ENCODE measurements around the gene SIM1.

Gene SIM1

GRCh38 chr6:100472674-100473073 is 8.0 kb upstream of the SIM1 start:
- DNase-seq, result no peak

- no peak for DNase-seq
Measured at GRCh38 chr6:100470422-100471120, 5.8 kb upstream of the SIM1 start.

- no peak for DNase-seq
Measured at GRCh38 chr6:100469101-100469859, 4.6 kb upstream of the SIM1 start.

DNA sequence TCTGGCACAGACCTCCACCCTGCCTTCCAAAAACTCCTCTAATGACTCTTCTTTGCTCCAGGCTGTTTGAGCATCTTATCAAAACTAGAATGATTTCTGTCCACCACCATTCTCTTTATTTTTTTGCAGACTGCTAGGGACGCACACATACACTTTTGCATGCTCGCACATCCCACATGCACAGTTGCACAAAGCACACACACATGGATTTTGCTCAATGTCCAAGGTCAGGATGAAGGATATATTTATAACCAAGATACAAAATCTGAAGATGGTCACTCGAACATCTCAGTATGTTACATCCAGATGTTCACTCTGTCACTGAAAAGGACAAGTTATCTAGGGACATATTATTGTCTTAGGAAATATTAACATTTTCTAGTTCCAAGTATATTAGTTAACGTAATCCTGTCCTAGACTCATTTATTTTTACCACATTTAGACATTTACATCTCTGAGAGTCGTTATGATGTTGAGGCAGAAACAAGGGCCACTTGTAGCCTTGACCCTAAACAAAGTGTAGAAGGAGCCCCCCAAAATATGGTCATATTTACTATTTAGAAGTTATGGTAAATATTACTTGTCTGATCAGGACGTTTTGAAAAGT is 3.4 kb upstream of the SIM1 start:
- DNase-seq, result no peak

GRCh38 chr6:100467129-100468015 is 2.7 kb upstream of the SIM1 start:
- DNase-seq, result no peak

GRCh38 chr6:100466410-100467128 is 1.8 kb upstream of the SIM1 start:
- DNase-seq, result no peak

DNA sequence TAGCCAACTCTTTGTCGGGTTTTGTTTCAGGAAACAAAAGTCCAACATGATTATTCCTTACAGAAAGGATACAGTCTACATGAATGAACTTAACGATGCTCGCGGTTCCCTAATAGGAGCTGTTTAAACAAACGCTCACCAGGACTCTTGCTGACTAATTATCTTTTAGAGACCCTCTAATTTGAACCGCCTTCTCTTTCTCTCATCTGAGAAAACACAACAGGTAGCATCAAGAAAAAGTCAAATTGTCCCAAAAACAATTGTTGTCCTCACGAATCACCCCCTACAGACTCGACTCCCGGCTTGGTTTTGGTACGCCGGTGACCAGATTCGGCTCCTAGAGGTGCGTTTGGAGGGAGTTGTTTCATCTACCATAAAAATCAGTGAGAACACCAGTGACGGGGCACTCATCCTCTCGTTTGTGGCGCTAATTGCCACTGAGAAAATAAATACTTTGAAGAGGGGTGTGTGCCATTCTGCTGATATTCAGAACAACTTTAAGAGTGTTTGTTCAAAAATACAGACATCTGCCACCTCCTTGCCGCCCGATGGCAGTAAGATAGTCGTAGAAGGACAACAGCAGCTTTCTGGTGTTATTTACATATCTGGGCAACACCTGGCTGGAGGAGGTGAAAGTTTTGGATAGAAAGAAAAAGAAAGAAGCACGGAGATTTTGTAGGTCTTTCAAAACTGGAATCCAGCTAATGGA is 1.1 kb upstream of the SIM1 start:
- no peak for DNase-seq

DNA sequence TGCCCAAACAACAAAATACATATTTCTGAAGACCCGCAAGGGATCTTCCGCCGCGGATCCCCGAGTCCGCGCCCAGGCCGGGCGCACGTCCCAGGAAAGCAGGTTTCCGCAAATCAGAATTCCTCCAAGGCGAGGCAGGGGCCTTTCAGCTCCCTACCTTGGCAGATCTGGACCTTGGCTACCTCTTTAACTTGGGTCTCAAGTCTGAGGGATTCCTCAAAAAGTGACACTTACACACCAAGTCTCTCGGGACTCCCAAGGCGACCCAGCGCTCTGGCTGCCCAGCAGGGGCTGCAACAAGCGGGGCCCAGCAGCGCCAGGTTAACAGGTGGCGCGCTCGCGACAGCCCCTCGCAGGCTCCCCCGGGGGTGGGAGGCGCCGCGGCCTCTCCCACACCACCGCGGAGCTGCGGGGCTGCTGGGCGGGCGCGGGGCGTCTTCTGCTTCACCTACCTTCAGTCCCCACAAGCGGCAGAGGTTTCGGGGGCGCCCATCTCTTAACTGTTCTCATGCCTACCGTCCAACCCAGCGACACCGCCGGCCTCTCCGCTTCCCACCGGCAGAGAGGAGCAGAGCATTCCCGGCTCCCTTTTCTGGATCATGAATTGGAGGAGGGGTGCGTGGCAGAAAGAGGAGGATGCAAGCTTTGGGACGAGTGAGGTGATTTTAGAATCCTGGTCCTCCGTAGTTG is 414 bp downstream of the SIM1 start:
- no peak for DNase-seq

DNA sequence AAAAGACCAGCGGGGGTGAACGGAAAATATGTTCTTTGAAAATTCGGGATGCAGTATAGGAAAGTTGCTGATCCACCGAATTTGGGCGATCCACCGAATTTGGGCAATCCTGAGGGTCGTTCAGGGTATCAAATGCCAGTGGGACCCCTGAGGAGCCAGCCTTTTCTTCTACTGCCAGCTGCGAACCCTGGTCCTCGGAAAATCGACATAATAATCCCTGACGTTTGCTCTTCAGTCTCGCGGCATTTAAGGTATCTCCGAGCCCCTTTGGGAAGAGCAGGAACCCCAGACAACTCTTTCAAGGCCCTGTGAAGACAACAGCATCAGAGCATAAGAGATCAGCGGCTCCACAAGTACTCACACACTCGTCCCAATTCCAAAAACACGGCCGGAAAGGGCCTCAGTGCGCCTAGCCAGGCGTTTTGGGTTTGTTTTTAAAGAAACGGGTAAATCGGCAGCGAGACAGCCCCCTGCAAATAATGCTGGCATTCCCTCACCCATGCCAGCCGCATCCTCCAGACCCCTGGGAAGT is 1.0 kb downstream of the SIM1 start:
- DNase-seq, result no peak

DNA sequence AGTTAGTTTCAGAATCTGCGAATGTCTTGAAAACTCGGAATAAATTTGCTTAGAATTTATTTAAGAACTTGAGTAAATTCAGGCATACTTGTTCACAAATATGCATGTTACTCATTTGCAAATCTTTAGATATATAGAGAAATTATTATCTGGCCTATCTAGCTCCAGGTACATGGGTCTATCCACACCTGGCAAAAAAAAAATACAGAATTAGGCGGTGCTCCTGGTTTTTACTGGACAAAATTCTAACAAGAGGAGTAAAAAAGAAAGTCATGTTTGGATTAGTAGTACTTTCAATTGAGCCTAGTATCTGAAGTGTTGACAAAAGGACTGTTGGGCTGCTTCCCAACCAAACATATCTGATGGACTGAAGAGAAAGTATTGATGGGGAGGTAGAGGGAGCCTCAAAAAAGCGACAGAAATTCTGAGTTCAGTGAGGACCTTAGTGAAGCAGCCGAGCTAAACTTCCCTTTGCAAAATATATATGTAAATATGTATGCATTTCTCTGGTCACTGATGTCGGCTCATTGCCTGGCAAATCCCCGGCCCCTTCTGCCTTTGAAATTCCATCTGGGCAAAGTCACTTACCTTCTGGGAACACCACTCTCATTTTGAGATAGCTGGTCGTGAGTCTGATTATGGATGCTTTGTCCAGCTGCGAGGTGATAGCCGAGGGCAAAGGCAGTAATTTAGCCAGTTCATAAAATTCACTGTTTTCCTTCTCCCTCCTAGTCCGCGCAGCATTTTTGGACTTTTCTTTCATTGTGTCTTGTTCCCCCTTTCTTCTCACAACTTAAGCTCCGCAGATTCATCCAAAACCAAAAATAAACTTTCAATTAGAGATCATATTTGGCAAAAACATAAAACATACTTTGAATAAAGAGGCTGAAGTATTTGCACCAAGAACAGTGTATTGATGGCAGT is 1.8 kb downstream of the SIM1 start:
- DNase-seq, result no peak

DNA sequence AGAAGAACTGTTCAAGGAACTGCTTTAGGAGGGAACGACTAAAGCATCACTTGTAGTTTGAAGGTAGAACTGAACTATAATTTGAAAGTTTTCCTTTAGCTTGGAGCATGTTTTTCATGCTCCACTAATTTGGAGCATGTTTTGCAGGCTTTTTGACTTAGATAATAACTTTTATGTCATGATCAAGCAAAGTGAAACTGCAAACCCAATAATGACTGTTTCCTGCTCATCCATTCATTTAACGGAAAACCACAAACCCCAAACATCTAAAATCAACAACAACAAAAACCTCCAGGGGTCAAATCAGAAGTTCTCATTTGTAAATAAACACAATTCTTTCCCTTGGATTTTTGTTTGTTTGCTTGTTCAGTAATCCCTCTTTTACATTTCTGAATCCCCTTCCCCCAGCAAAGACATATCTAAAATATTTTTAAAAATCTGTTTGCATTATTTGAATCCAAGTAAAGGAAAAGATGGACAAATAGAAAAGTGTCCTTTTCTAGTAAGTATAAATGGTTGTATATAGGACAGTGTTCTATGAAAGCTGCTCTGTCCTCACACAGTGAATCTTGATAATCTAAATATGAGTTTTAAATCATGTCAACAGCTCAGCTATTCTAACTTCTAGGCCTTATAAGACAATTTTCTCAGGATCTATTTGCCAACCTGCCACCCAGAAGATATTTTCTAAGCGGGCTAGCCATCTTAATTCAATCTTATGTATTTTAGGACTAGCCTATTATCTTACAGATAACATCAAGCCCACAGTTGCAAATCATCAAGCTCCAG is 2.6 kb downstream of the SIM1 start:
- DNase-seq, result no peak

DNA sequence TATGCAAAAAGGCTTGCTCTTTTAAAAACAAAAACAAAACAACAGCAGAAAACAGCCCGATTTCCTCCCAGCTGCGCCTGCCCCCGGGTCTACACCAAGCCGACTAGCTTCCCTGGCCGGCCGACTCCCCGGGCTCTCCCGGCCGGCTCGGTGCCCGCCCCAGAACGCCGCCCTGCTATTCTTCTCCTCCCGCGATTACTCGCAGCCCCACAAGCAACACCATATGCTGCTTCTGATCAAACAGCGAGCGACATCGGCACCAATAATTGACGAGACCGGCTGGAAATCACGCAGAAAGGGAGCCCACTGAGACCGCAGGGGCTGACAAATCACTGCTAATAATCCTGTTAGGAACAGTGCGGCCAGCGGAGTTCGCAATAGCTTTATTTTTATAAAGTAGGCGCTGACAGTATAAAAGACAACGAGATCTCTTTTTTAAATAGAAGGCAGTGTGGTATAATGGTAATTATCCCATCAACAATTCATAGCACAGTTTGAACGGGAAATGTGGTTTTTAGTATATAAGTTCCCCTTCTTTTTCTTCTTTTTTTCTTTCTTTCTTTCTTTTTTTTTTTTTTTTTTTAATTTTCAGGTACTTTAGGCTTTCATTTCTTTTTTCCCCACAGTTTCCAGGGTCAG is 3.3 kb downstream of the SIM1 start:
- no peak for DNase-seq

DNA sequence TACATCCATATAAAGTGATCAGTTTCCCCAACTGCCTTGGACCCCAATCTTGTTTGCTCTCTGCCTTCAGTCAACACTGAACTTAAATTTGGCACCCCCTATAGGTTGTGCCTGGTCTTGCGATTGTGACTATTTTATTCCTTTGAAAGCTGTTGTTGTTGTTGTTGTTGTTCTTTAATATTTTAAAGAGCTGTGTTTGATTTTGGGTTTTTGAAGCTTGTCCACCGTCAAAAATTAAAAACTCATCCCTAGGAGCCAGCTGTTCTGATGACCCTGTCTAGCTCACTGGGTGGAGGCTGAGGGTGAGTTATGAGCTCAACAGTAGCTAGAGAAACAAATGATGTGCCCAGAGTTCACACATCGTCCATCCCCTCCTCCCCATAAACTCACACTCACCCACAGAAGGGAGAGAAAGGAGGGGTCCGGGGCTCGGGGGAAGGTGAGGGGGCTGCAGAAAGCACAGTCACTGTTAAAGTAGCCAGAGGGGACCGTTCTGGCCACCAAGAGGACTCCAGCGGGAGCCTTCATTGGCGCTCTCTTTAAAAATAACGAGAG is 4.0 kb downstream of the SIM1 start:
- no peak for DNase-seq

- DNase-seq, result no peak
Measured at GRCh38 chr6:100459592-100460184, 5.0 kb downstream of the SIM1 start.

- no peak for DNase-seq
Measured at GRCh38 chr6:100458841-100459591, 5.7 kb downstream of the SIM1 start.
